ENCODE measurements around the gene NME8. TPM values are rescaled to one million over a fixed set of nuclear protein-coding genes. Genes with fewer than 3 reads are reported as not detected.

Gene NME8
- total and polyA plus RNA-seq, 2 donors (not counting 3 experiments of a cell fraction or from before 2014, with no cell fraction given): not detected

DNA sequence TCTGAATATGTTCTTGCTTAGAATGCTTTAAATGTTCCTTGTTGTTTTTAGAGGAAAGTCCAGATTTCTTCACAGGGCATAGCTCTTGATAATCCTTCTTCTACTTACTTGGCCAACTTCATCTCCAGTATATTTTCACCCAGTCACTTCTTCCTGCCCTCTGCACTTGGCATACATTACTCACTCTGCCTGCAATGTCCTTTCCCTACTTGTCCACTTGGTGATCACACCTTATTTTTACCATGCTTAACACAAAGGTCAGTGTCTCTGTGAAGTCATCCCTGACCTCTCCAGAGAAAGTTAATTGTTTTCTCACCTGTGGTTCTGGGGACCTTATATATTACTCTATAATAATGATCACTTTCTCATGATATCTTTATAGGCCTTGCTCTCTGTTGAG, 45.0 kb downstream of the NME8 start:
- Histone ChIP-seq H3K4me3 (replicated peaks in 1 of 3; ENCODE audit: insufficient read depth in 1 of 3, low read depth in 1 of 3, low read length in 3 of 3) (no peak overlapping the region), H3K4me2 (ENCODE audit: insufficient read depth, low read length) (no peak overlapping the region), H3K27ac (ENCODE audit: insufficient read depth, low read depth, low read length) (no peak overlapping the region), H3K9me3 (replicated peaks; ENCODE audit: control insufficient read depth, insufficient read depth, low read length) (no peaks in the 10 kb centered on the region), H3K9me1 (replicated peaks; ENCODE audit: control insufficient read depth, extremely low read depth, insufficient read depth, low read length) (no peaks in the 10 kb centered on the region), H3K9ac (replicated peaks; ENCODE audit: extremely low read depth, insufficient read depth, low read length) (no peak overlapping the region), H3K36me3 (ENCODE audit: control insufficient read depth in 2 of 2, extremely low read depth in 1 of 2, insufficient read depth in 2 of 2, low read length in 2 of 2) (no peaks in the 10 kb centered on the region), H3K79me2 (ENCODE audit: control insufficient read depth, insufficient read depth, low read length) (no peaks in the 10 kb centered on the region), H4K20me1 (replicated peaks; ENCODE audit: control insufficient read depth, extremely low read depth, insufficient read depth, low read length) (no peaks in the 10 kb centered on the region), H2AFZ (ENCODE audit: low read depth, low read length) (no peak overlapping the region), H3K4me1 (ENCODE audit: control insufficient read depth, extremely low read depth, insufficient read depth, low read length) (no peaks in the 10 kb centered on the region), H3K27me3 (ENCODE audit: control insufficient read depth in 2 of 2, insufficient read depth in 2 of 2, low read length in 2 of 2) (no peaks in the 10 kb centered on the region)
- FAIRE-seq: no peak
- intact Hi-C loops (cut with micrococcal nuclease) (no loop called here), dilution Hi-C loops (cut with MboI; ENCODE audit: extremely low pct_ligation_motif_present, low sequenced_read_pairs) (no loop called here)
- TF ChIP-seq, protein P1, sequence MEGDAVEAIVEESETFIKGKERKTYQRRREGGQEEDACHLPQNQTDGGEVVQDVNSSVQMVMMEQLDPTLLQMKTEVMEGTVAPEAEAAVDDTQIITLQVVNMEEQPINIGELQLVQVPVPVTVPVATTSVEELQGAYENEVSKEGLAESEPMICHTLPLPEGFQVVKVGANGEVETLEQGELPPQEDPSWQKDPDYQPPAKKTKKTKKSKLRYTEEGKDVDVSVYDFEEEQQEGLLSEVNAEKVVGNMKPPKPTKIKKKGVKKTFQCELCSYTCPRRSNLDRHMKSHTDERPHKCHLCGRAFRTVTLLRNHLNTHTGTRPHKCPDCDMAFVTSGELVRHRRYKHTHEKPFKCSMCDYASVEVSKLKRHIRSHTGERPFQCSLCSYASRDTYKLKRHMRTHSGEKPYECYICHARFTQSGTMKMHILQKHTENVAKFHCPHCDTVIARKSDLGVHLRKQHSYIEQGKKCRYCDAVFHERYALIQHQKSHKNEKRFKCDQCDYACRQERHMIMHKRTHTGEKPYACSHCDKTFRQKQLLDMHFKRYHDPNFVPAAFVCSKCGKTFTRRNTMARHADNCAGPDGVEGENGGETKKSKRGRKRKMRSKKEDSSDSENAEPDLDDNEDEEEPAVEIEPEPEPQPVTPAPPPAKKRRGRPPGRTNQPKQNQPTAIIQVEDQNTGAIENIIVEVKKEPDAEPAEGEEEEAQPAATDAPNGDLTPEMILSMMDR (IDR thresholded peaks at IDR 0.05; ENCODE audit: extremely low read depth in 1 of 2, insufficient read depth in 1 of 2, low read depth in 1 of 2, low read length in 2 of 2): no peak
- TF ChIP-seq MYC (IDR thresholded peaks at IDR 0.05; ENCODE audit: low read depth, low read length) (no peak), POLR2A (IDR thresholded peaks at IDR 0.05; ENCODE audit: low read depth, low read length) (no peak), FOS (IDR thresholded peaks at IDR 0.05; ENCODE audit: borderline replicate concordance, insufficient read depth, low read length) (no peak), GATA2 (IDR thresholded peaks at IDR 0.05; ENCODE audit: insufficient read depth, insufficient read length, low read depth, low read length) (no peak), POLR2AphosphoS5 (IDR thresholded peaks at IDR 0.05; ENCODE audit: insufficient read depth, low read depth, low read length) (no peak), JUN (IDR thresholded peaks at IDR 0.05; ENCODE audit: borderline replicate concordance, insufficient read depth, insufficient read length, low read depth) (no peak), EZH2 (IDR thresholded peaks at IDR 0.05; ENCODE audit: borderline replicate concordance, low read depth, low read length, severe bottlenecking) (no peak)
- TF ChIP-seq, protein P2, sequence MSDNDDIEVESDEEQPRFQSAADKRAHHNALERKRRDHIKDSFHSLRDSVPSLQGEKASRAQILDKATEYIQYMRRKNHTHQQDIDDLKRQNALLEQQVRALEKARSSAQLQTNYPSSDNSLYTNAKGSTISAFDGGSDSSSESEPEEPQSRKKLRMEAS (IDR thresholded peaks at IDR 0.05; ENCODE audit: insufficient read depth, insufficient read length): no peak
- no peak for DNase-seq (ENCODE audit: low read depth, low spot score)
- CTCF ChIA-PET: interaction anchor here (1.4 kb wide), 1 partner anchor 24 kb away, joined by 4 read pairs; the partner anchor contains the start of gene SFRP4
- POLR2A ChIA-PET: no interaction called here
- BruUV-seq (replicated peaks): no TSS peak

Measured in endothelial cell of umbilical vein (primary cell).